Heart right ventricle (tissue), 16 donors: ENCODE measurements around the gene MAFB. TPM values are rescaled to one million over a fixed set of nuclear protein-coding genes. Genes with fewer than 3 reads are reported as not detected.

Source experiments
- ATAC-seq, 8 donors: fragments of 200-7000 bp; cut with Tn5 transposase; one replicate each; pipeline ENCODE4 v1.9.1; 2020; ENCODE audit warnings: mild to moderate bottlenecking in 8 of 8, moderate library complexity in 8 of 8, moderate number of reproducible peaks in 1 of 8
- DNase-seq, 2 donors: peaks; one replicate each; pipeline ENCODE4 v3.0.0-alpha.2; 2020
- H3K27ac ChIP-seq, 10 donors: fragments of 200-600 bp; sonication (generic) in 2 of 10; one replicate each; pipeline versions ENCODE4 v1.5.0 to v1.8.0; 2020 to 2022; ENCODE audit warnings: mild to moderate bottlenecking in 3 of 10
- H3K27me3 ChIP-seq, 7 donors: fragments of 200-600 bp; one replicate each; pipeline ENCODE4 v1.8.0; 2021 to 2022; ENCODE audit warnings: mild to moderate bottlenecking in 2 of 7
- H3K36me3 ChIP-seq, 9 donors: fragments of 200-600 bp; sonication (generic) in 1 of 9; one replicate each; pipeline versions ENCODE4 v1.5.0 to v1.8.0; 2020 to 2022; ENCODE audit warnings: mild to moderate bottlenecking in 2 of 9
- H3K4me1 ChIP-seq, 9 donors: fragments of 200-600 bp; sonication (generic) in 1 of 9; one replicate each; pipeline versions ENCODE4 v1.5.0 to v1.8.0; 2020 to 2022; ENCODE audit warnings: mild to moderate bottlenecking in 4 of 9
- H3K4me3 ChIP-seq, 10 donors: fragments of 200-600 bp; sonication (generic) in 2 of 10; one replicate each; pipeline versions ENCODE4 v1.5.0 to v1.8.0; 2020 to 2022; ENCODE audit warnings: mild to moderate bottlenecking in 7 of 10, moderate library complexity in 2 of 10
- H3K9me3 ChIP-seq, 11 donors: fragments of 200-600 bp in 10 of 11; sonication (generic) in 2 of 11; one replicate each; pipeline versions ENCODE4 v1.5.0 to v1.8.0; 2013 to 2022; ENCODE audit warnings: mild to moderate bottlenecking in 2 of 11, control low read depth in 1 of 11, moderate library complexity in 1 of 11
- WGBS, 2 donors: extraction: QIAGEN DNeasy Blood & Tissue Kit; methylation state at CpG; one replicate each; pipeline ENCODE4 v1.1.7; 2013; ENCODE audit warnings: inconsistent platforms in 1 of 2; 5-methylcytosine and 5-hydroxymethylcytosine counted together
- intact Hi-C, 10 donors: fragments of 100-400 bp; cut with DNase I; formaldehyde crosslinking; loops; one replicate each; pipeline versions ENCODE4 v1.11.1 to v1.14.2; 2022
- polyA plus RNA-seq, 2 donors: library from polyadenylated mRNA; stranded (reverse); fragments of 200-250 nt; gene quantifications; one replicate each; pipeline ENCODE4 v1.2.3, GENCODE V29; 2013
- total RNA-seq, 10 donors: library from RNA; stranded (reverse); fragmentation: NEBNext Ultra II Directional in 3 of 10; extraction: Animal tissue kit (Norgen Biotek cat#: 25700) in 3 of 10; gene quantifications; one replicate each; pipeline versions ENCODE4 v1.2.1 to v1.2.4, GENCODE V29; 2021 to 2023
- TF ChIP-seq, protein P1 (sequence below), 9 donors: fragments of 200-600 bp; sonication (generic) in 2 of 9; IDR thresholded peaks; one replicate each; pipeline versions ENCODE4 v1.5.0 to v1.8.0; 2021 to 2022; ENCODE audit warnings: antibody characterized with exemption in 9 of 9, mild to moderate bottlenecking in 5 of 9, moderate library complexity in 1 of 9
- donor health status: Arrhythmogenic right ventricular cardiomyopathy.
- donor health status: ischemic (EF 13 %, LVEDD 7.1; RV severe dilation, severe dysfunction).
- donor health status: healthy with polysubstance abuse.
- donor health status: DM: no; HTN: yes; CAD: no.
- donor health status: DM: no; HTN: no; CAD: no.
- donor health status: ischemic (EF 25% LVEDD 6.9; RV normal size, moderate dysfunction).
- donor health status: ischemic (EF 25% LVEDD 5.7; RV mildly dilated, moderate dysfunction).
- donor health status: healthy.
- donor health status: DM: yes; HTN: yes; CAD: no.
- donor health status: Ischemic cardiomyopathy.
- donor health status: ischemic (EF 35%, LVEDD 5.7; RV mildly dilated, moderate dysfunction).
- donor health status: nonischemic (EF 11% LVEDD 7.7; RV severe dilation, severe dysfunction).
- donor health status: DM: yes; HTN: yes; CAD: no.
- donor health status: PGD.
- donor health status: ischemic (EF 29% LVEDD 5.4; RV normal size, mild dysfunction).
- donor health status: nonischemic (EF 23%, LVEDD 6.1; RV moderate dilation, normal function).

Gene MAFB
- total and polyA plus RNA-seq, 12 donors: 3.2 to 32.0 (median 5.8) TPM

DNA sequence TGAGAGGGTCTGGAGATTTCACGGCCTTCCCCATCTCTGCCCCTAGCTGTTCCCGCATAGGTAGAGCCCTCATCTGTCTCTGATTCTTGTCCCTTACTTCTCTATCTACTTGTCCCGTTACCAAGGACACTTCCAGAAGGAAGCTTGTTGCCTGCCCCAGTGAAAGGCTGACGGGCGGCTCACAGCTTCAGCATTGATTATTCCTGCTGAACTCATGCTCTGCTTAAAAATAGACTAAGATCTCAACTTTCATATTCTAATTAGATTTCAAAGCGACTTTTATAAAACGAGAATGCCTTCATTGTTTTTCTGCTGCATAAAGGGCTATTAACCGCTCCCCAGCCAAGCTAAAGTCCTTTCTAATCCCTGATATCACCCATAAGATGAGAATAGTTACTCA lies 31.1 kb upstream of the MAFB start:
- H3K27ac ChIP-seq: no peak overlapping the region
- H3K4me3 ChIP-seq: no peak overlapping the region
- peaks cover 0 to 3% (median 0%) of the 10 kb centered on the region in 9 donors for H3K4me1 ChIP-seq
- intact Hi-C loops: no loop called here
- H3K9me3 ChIP-seq: no peaks in the 10 kb centered on the region
- 76 to 81% methylated on average over 8 of the region's 8 CpGs for WGBS, 2 donors
- peaks cover 0 to 6% (median 0%) of the 10 kb centered on the region in 7 donors for H3K27me3 ChIP-seq
- ATAC-seq: no peak
- TF ChIP-seq, protein P1, sequence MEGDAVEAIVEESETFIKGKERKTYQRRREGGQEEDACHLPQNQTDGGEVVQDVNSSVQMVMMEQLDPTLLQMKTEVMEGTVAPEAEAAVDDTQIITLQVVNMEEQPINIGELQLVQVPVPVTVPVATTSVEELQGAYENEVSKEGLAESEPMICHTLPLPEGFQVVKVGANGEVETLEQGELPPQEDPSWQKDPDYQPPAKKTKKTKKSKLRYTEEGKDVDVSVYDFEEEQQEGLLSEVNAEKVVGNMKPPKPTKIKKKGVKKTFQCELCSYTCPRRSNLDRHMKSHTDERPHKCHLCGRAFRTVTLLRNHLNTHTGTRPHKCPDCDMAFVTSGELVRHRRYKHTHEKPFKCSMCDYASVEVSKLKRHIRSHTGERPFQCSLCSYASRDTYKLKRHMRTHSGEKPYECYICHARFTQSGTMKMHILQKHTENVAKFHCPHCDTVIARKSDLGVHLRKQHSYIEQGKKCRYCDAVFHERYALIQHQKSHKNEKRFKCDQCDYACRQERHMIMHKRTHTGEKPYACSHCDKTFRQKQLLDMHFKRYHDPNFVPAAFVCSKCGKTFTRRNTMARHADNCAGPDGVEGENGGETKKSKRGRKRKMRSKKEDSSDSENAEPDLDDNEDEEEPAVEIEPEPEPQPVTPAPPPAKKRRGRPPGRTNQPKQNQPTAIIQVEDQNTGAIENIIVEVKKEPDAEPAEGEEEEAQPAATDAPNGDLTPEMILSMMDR (IDR thresholded peaks at IDR 0.05): no peak
- DNase-seq: no peak
- no peaks in the 10 kb centered on the region for H3K36me3 ChIP-seq

DNA sequence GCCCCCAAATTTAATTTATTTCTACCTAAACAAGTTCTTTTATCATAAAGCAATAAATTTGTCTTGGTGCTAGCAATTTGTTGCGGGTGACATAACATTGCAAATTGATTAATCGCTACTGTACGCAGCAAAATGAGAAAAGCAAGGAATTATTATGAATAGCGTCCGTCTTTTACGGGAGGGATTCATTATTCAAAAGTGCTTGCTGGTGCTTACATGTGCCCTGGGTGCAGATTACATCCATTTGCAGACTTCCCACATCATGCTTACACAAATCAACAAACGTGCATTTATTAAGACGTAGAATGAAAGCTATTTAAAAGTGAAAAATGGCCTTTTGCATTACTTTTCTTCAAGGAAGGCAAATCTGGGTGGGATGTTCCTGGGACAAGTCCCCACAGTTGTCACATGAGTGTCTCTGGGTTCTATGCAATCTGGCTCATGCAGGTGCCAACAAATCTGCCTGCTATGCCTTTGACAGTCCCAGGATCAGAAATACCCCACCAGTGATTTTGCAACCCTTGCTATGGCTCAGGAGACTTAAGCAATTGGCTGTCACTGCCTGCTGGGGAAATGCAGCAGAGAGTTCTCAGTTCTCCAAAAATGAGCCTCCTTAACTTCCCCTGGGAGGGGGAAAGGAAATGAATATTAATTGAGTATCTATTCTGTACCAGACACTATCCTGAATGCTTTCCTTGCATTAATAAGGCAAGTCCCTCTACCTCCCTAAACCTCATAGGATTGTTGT lies 30.1 kb upstream of the MAFB start:
- intact Hi-C loops: no loop called here
- DNase-seq (no peak), ATAC-seq (peak in 1 of 8 donors; percentile 34)
- Histone ChIP-seq H3K27me3 (peaks cover 0 to 5% (median 0%) of the 10 kb centered on the region in 7 donors), H3K27ac (no peak overlapping the region), H3K4me3 (no peak overlapping the region), H3K4me1 (peaks cover 0 to 3% (median 0%) of the 10 kb centered on the region in 9 donors), H3K36me3 (no peaks in the 10 kb centered on the region), H3K9me3 (no peaks in the 10 kb centered on the region)
- 94% methylated on average over 8 of the region's 8 CpGs for WGBS, 2 donors
- TF ChIP-seq, protein P1 (IDR thresholded peaks at IDR 0.05): no peak

DNA sequence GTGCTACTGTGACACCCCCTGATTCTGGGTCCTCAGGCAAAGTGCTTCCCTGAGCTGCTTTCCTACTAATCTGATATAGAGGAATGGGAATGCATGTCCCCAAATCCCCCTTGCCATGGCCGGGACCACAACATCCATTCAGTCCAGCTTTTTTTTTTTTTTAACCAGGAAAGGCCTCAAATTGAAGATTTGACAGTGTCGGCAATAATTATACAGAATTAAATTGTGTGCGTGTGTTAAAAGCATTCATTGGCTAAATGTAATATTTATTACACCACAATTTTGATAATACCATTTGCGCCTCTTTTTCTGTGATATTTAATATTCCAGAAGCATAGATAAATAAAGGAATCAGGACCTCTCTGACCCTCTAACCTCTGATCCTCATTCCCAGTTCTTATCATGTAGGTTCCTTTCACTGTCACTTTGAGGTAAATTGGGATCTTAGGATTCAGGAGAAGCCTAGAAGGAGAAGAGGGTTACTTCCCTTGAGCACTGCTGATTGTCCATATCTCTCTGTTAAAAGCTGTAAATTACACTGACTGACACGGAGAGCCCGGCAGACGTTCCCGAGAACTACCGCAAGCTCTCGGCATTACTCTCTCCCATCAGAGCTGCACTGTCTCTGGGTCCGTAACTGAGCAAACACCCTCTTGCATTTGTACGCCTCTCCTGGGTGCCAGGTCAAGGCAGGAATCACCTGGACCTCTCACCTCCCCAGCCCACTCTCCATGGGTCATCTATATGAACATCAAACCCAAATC lies 29.4 kb upstream of the MAFB start:
- intact Hi-C loops: no loop called here
- Histone ChIP-seq H3K36me3 (no peaks in the 10 kb centered on the region), H3K27me3 (peaks cover 0 to 5% (median 0%) of the 10 kb centered on the region in 7 donors), H3K4me3 (no peak overlapping the region), H3K4me1 (peaks cover 0 to 5% (median 0%) of the 10 kb centered on the region in 9 donors), H3K9me3 (no peaks in the 10 kb centered on the region), H3K27ac (no peak overlapping the region)
- no peak for DNase-seq
- TF ChIP-seq, protein P1 (IDR thresholded peaks at IDR 0.05): no peak
- 79 to 82% methylated on average over 12 of the region's 12 CpGs for WGBS, 2 donors
- ATAC-seq: no peak

DNA sequence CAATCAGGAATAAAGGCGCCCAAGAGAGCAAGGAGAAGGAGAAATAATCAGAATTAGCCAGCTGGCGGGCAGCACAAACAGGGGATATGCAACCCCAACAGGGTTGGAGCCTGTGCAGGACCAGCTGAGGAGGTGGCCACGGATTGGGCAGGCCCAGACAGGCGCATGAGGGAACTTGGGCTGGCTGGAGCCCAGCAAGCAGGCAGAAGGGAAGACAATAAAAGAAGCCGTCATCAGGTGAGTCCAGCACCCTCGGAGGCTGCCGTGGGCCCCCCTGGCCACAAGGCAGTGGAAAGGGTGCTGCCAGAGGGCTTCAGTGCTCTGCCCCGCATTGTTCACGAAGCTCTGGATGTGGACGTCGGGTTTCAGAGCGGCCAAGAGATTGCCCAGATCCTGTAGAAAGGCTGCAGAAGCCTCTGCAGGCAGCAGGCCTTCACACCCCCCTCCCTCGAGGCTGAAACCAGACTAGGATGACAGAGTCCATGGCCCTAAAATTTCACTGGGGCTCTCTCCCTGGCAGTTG lies 28.4 kb upstream of the MAFB start:
- no peaks in the 10 kb centered on the region for H3K9me3 ChIP-seq
- no peak overlapping the region for H3K27ac ChIP-seq
- WGBS, 2 donors: 78 to 83% methylated on average over 13 of the region's 13 CpGs
- H3K4me3 ChIP-seq: no peak overlapping the region
- DNase-seq (no peak), ATAC-seq (no peak)
- intact Hi-C loops: no loop called here
- H3K27me3 ChIP-seq: peaks cover 0 to 5% (median 0%) of the 10 kb centered on the region in 7 donors
- H3K36me3 ChIP-seq: no peaks in the 10 kb centered on the region
- TF ChIP-seq, protein P1 (IDR thresholded peaks at IDR 0.05): no peak
- H3K4me1 ChIP-seq: peaks cover 0 to 10% (median 0%) of the 10 kb centered on the region in 9 donors
